WI38 (cell line): ENCODE results near the gene SNIP1.

Experiments used
- H3K4me3 ChIP-seq: 2 replicates; pipeline ENCODE4 v1.5.1; 2011; ENCODE audit warnings: low read depth, mild to moderate bottlenecking, control low read depth, low read length
- CTCF ChIP-seq: IDR thresholded peaks from 2 replicates; pipeline ENCODE4 v1.5.1; 2012; ENCODE audit warnings: low read depth, mild to moderate bottlenecking, control low read depth, low read length

Gene SNIP1

GRCh38 chr1:37485902-37486679, 68.0 kb downstream of the SNIP1 start:
- no peak overlapping the region for H3K4me3 ChIP-seq

More at GRCh38 chr1:37485902-37486679, 68.0 kb downstream of the SNIP1 start:
- no peak for TF ChIP-seq CTCF
